Mesenchymal stem cell (in vitro differentiated cells and primary cell): ENCODE measurements around the gene EGFL8. TPM values are rescaled to one million over a fixed set of nuclear protein-coding genes. Genes with fewer than 3 reads are reported as not detected.

Source experiments
- DNase-seq: peaks from one replicate; pipeline ENCODE4 v3.0.0-alpha.2; 2013
- H2AFZ ChIP-seq: one replicate; pipeline ENCODE4 v1.6.1; 2013; ENCODE audit warnings: low read depth, mild to moderate bottlenecking, control low read depth, inconsistent platforms, low read length, moderate library complexity
- H2AK5ac ChIP-seq: 2 replicates; pipeline ENCODE4 v1.6.1; 2013; ENCODE audit warnings: low read length, moderate library complexity, mild to moderate bottlenecking, inconsistent platforms; ENCODE audit not compliant: severe bottlenecking
- H2BK120ac ChIP-seq: one replicate; pipeline ENCODE4 v1.6.1; 2013; ENCODE audit warnings: low read depth, mild to moderate bottlenecking, inconsistent platforms, low read length, moderate library complexity
- H2BK12ac ChIP-seq, 2 experiments: one replicate each; pipeline ENCODE4 v1.6.1; 2013; ENCODE audit warnings: inconsistent platforms in 2 of 2, low read length in 2 of 2, mild to moderate bottlenecking in 2 of 2, moderate library complexity in 2 of 2, control low read depth in 1 of 2
- H2BK15ac ChIP-seq: one replicate; pipeline ENCODE4 v1.6.1; 2013; ENCODE audit warnings: mild to moderate bottlenecking, low read depth, inconsistent platforms; ENCODE audit not compliant: poor library complexity, severe bottlenecking
- H2BK5ac ChIP-seq: 2 replicates; pipeline ENCODE4 v1.6.1; 2013; ENCODE audit warnings: low read depth, mild to moderate bottlenecking, low read length, control low read depth, inconsistent platforms; ENCODE audit not compliant: poor library complexity, severe bottlenecking
- H3K14ac ChIP-seq, 2 experiments: one replicate each; pipeline ENCODE4 v1.6.1; 2013; ENCODE audit warnings: inconsistent platforms in 2 of 2, low read length in 2 of 2, control low read depth in 1 of 2, mild to moderate bottlenecking in 1 of 2, moderate library complexity in 1 of 2
- H3K18ac ChIP-seq, 2 experiments: one replicate each; pipeline ENCODE4 v1.6.1; 2013; ENCODE audit warnings: inconsistent platforms in 2 of 2, low read length in 2 of 2, control low read depth in 1 of 2, low read depth in 1 of 2, mild to moderate bottlenecking in 1 of 2
- H3K23ac ChIP-seq, 2 experiments: one replicate each; pipeline ENCODE4 v1.6.1; 2013; ENCODE audit warnings: inconsistent platforms in 2 of 2, low read length in 2 of 2, mild to moderate bottlenecking in 2 of 2, moderate library complexity in 2 of 2, control low read depth in 1 of 2
- H3K27ac ChIP-seq: 2 replicates; pipeline ENCODE4 v1.5.1; 2013; ENCODE audit warnings: mild to moderate bottlenecking, moderate library complexity, low read length, control low read depth, inconsistent platforms; ENCODE audit not compliant: poor library complexity, severe bottlenecking
- H3K27me3 ChIP-seq, 2 experiments: 2 replicates each; pipeline versions ENCODE4 v1.6.1 to v1.7.0; 2013; ENCODE audit warnings: low read length in 2 of 2, mild to moderate bottlenecking in 2 of 2, moderate library complexity in 2 of 2, control low read depth in 1 of 2, inconsistent platforms in 1 of 2; ENCODE audit not compliant: control insufficient read depth in 1 of 2, insufficient read depth in 1 of 2
- H3K36me3 ChIP-seq, 2 experiments: 2 replicates each; pipeline versions ENCODE4 v1.6.1 to v1.7.0; 2013; ENCODE audit warnings: low read length in 2 of 2, control low read depth in 1 of 2, inconsistent platforms in 1 of 2, low read depth in 1 of 2, mild to moderate bottlenecking in 1 of 2; ENCODE audit not compliant: insufficient read depth in 2 of 2, control insufficient read depth in 1 of 2
- H3K4ac ChIP-seq, 2 experiments: one replicate each; pipeline ENCODE4 v1.6.1; 2013; ENCODE audit warnings: inconsistent platforms in 2 of 2, low read length in 2 of 2, mild to moderate bottlenecking in 2 of 2, moderate library complexity in 2 of 2, control low read depth in 1 of 2, low read depth in 1 of 2
- H3K4me1 ChIP-seq: 2 replicates; pipeline ENCODE4 v1.6.1; 2013; ENCODE audit warnings: low read depth, low read length, control low read depth; ENCODE audit not compliant: control insufficient read depth, insufficient read depth
- H3K4me2 ChIP-seq: 2 replicates; pipeline ENCODE4 v1.6.1; 2013; ENCODE audit warnings: low read length, mild to moderate bottlenecking, inconsistent platforms; ENCODE audit not compliant: poor library complexity, severe bottlenecking
- H3K4me3 ChIP-seq, 2 experiments: 2 replicates each; pipeline versions ENCODE4 v1.5.1 to v1.7.0; 2013; ENCODE audit warnings: low read length in 2 of 2, mild to moderate bottlenecking in 2 of 2, control low read depth in 1 of 2, low read depth in 1 of 2; ENCODE audit not compliant: insufficient read depth in 1 of 2
- H3K79me1 ChIP-seq: replicated peaks from 2 replicates; pipeline ENCODE4 v1.6.1; 2013; ENCODE audit warnings: mild to moderate bottlenecking, control low read depth, low read length, inconsistent platforms; ENCODE audit not compliant: poor library complexity, severe bottlenecking
- H3K9ac ChIP-seq: 2 replicates; pipeline ENCODE4 v1.7.0; 2013; ENCODE audit warnings: mild to moderate bottlenecking, low read length, moderate library complexity
- H3K9me3 ChIP-seq: 2 replicates; pipeline ENCODE4 v1.7.0; 2013; ENCODE audit warnings: mild to moderate bottlenecking, low read length; ENCODE audit not compliant: control insufficient read depth
- H4K8ac ChIP-seq: one replicate; pipeline ENCODE4 v1.6.1; 2013; ENCODE audit warnings: inconsistent platforms, mild to moderate bottlenecking, low read length, moderate library complexity
- H4K91ac ChIP-seq: one replicate; pipeline ENCODE4 v1.6.1; 2013; ENCODE audit warnings: mild to moderate bottlenecking, low read length, inconsistent platforms
- WGBS: methylation state at CpG from one replicate; pipeline ENCODE4 v1.1.7; 2013; ENCODE audit warnings: mixed read lengths; 5-methylcytosine and 5-hydroxymethylcytosine counted together
- polyA plus RNA-seq, 2 experiments: library from polyadenylated mRNA; stranded (reverse); fragments of 200-250 nt; gene quantifications; one replicate each; pipeline ENCODE4 v1.2.3, GENCODE V29; 2013

Gene EGFL8
- polyA plus RNA-seq (2013, experiment 1 of 2) = 16.8 TPM
- 16.9 TPM for polyA plus RNA-seq (2013, experiment 2 of 2)

- H2BK5ac ChIP-seq = no peak within 1 kb of the TSS
- H3K36me3 ChIP-seq = peaks cover 55 to 59% of the 10 kb centered on the region in 2 experiments
- H3K4me3 ChIP-seq = no peak within 1 kb of the TSS
- H3K23ac ChIP-seq = no peak within 1 kb of the TSS
- no peak within 1 kb of the TSS for H3K18ac ChIP-seq
- no peaks in the 10 kb centered on the region for H3K9me3 ChIP-seq
- no peak within 1 kb of the TSS for H3K27ac ChIP-seq
- peaks cover 4% of the 10 kb centered on the region for H3K4me1 ChIP-seq
- no peak within 1 kb of the TSS for H2BK15ac ChIP-seq
- no peak within 1 kb of the TSS for H3K4me2 ChIP-seq
- H2BK12ac ChIP-seq = no peak within 1 kb of the TSS
- H3K14ac ChIP-seq = no peak within 1 kb of the TSS
- DNase-seq = no peak
- H4K91ac ChIP-seq = no peak within 1 kb of the TSS
- H3K27me3 ChIP-seq = no peaks in the 10 kb centered on the region
- H2BK120ac ChIP-seq = no peak within 1 kb of the TSS
- H3K4ac ChIP-seq = no peak within 1 kb of the TSS
- H2AK5ac ChIP-seq = no peak within 1 kb of the TSS
- no peak within 1 kb of the TSS for H3K9ac ChIP-seq
- H2AFZ ChIP-seq = no peak within 1 kb of the TSS
- H3K79me1 ChIP-seq = peaks cover 12% of the 10 kb centered on the region
- no peak within 1 kb of the TSS for H4K8ac ChIP-seq
Observed at GRCh38 chr6:32164295-32164694, at the start of gene EGFL8. EGFL8 (plus strand) TSS chr6:32164595; CDS start chr6:32166166, 1,571 bp downstream.

- no peak overlapping the region for H4K91ac ChIP-seq
- H3K4me2 ChIP-seq = no peak overlapping the region
- H2AK5ac ChIP-seq = no peak overlapping the region
- no peak overlapping the region for H2BK15ac ChIP-seq
- no peak overlapping the region for H2BK5ac ChIP-seq
- no peak overlapping the region for H3K23ac ChIP-seq
- peaks cover 41 to 53% of the 10 kb centered on the region in 2 experiments for H3K36me3 ChIP-seq
- H3K79me1 ChIP-seq = peaks cover 3% of the 10 kb centered on the region
- H3K14ac ChIP-seq = no peak overlapping the region
- peak overlapping the region; percentile 24 to 43 for H3K4ac ChIP-seq
- H2AFZ ChIP-seq = no peak overlapping the region
- H2BK12ac ChIP-seq = peak overlapping the region in 1 of 2 experiments; percentile 81
- no peak overlapping the region for H3K4me3 ChIP-seq
- H3K18ac ChIP-seq = peak overlapping the region in 1 of 2 experiments; percentile 48
- H3K4me1 ChIP-seq = peaks cover 7% of the 10 kb centered on the region
- peak overlapping the region; percentile 88 for H3K9ac ChIP-seq
- no peak overlapping the region for H3K27ac ChIP-seq
- peak overlapping the region; percentile 24 for H2BK120ac ChIP-seq
- H3K9me3 ChIP-seq = no peaks in the 10 kb centered on the region
- peaks cover 0 to 11% of the 10 kb centered on the region in 2 experiments for H3K27me3 ChIP-seq
- 0% methylated on average over 6 of the region's 8 CpGs for WGBS
- peak; percentile 96 for DNase-seq
- peak overlapping the region; percentile 59 for H4K8ac ChIP-seq
Observed at GRCh38 chr6:32114796-32115195, 49.6 kb upstream of the EGFL8 start.

GRCh38 chr6:32115623-32116022, 48.8 kb upstream of the EGFL8 start:
- no peak overlapping the region for H3K4me2 ChIP-seq
- peak overlapping the region in 1 of 2 experiments; percentile 18 for H3K14ac ChIP-seq
- H2BK12ac ChIP-seq = peak overlapping the region; percentile 89 to 93
- H3K27me3 ChIP-seq = peaks cover 0 to 3% of the 10 kb centered on the region in 2 experiments
- H3K36me3 ChIP-seq = peaks cover 44 to 56% of the 10 kb centered on the region in 2 experiments
- peak overlapping the region; percentile 9 to 45 for H3K4ac ChIP-seq
- H3K23ac ChIP-seq = no peak overlapping the region
- peak overlapping the region; percentile 66 for H2BK120ac ChIP-seq
- peaks cover 7% of the 10 kb centered on the region for H3K4me1 ChIP-seq
- no peak overlapping the region for H2AK5ac ChIP-seq
- peaks cover 3% of the 10 kb centered on the region for H3K79me1 ChIP-seq
- H4K91ac ChIP-seq = peak overlapping the region; percentile 76
- H2AFZ ChIP-seq = no peak overlapping the region
- peak overlapping the region; percentile 88 for H3K9ac ChIP-seq
- no peak overlapping the region for H3K27ac ChIP-seq
- H4K8ac ChIP-seq = peak overlapping the region; percentile 43
- H2BK15ac ChIP-seq = peak overlapping the region; percentile 88
- H3K9me3 ChIP-seq = no peaks in the 10 kb centered on the region
- peak overlapping the region in 1 of 2 experiments; percentile 31 for H3K18ac ChIP-seq
- H2BK5ac ChIP-seq = no peak overlapping the region
- H3K4me3 ChIP-seq = no peak overlapping the region
- DNase-seq = no peak
- WGBS = 59% methylated on average over 3 of the region's 6 CpGs

GRCh38 chr6:32116674-32117073, 47.7 kb upstream of the EGFL8 start:
- H3K4me3 ChIP-seq = peak overlapping the region in 1 of 2 experiments; percentile 23
- peak overlapping the region; percentile 54 for H2BK120ac ChIP-seq
- no peaks in the 10 kb centered on the region for H3K9me3 ChIP-seq
- H3K4me2 ChIP-seq = no peak overlapping the region
- H3K23ac ChIP-seq = no peak overlapping the region
- peaks cover 7% of the 10 kb centered on the region for H3K4me1 ChIP-seq
- H3K36me3 ChIP-seq = peaks cover 55 to 62% of the 10 kb centered on the region in 2 experiments
- no peak overlapping the region for H3K14ac ChIP-seq
- H2BK15ac ChIP-seq = no peak overlapping the region
- H4K91ac ChIP-seq = peak overlapping the region; percentile 83
- peak overlapping the region; percentile 31 to 46 for H3K18ac ChIP-seq
- WGBS = 90% methylated on average over 7 of the region's 7 CpGs
- no peaks in the 10 kb centered on the region for H3K27me3 ChIP-seq
- no peak overlapping the region for H2BK5ac ChIP-seq
- no peak overlapping the region for H3K27ac ChIP-seq
- peaks cover 3% of the 10 kb centered on the region for H3K79me1 ChIP-seq
- H3K9ac ChIP-seq = peak overlapping the region; percentile 88
- peak overlapping the region in 1 of 2 experiments; percentile 89 for H2BK12ac ChIP-seq
- no peak overlapping the region for H3K4ac ChIP-seq
- no peak overlapping the region for H2AFZ ChIP-seq
- H4K8ac ChIP-seq = no peak overlapping the region
- peak; percentile 64 for DNase-seq
- H2AK5ac ChIP-seq = no peak overlapping the region
